Fibroblast of lung (primary cell): Measurements from ENCODE around the gene DLGAP3.

Experiments used
- CTCF ChIP-seq, 2 donors: IDR thresholded peaks in 1 of 2; conservative IDR thresholded peaks in 1 of 2; 1 replicate in 1 of 2; 2 replicates in 1 of 2; pipeline ENCODE4 v1.5.1; 2011 to 2012; ENCODE audit warnings: low read length in 2 of 2, control low read depth in 1 of 2, inconsistent platforms in 1 of 2, low read depth in 1 of 2, mild to moderate bottlenecking in 1 of 2
- EZH2 ChIP-seq: IDR thresholded peaks from 2 replicates; pipeline ENCODE4 v1.5.1; 2012; ENCODE audit warnings: low read length, control low read depth, mild to moderate bottlenecking; ENCODE audit errors: missing control alignments

- TF ChIP-seq CTCF (conservative IDR thresholded peaks at IDR 0.05 in 1 of 2, IDR thresholded peaks at IDR 0.05 in 1 of 2; ENCODE audit: low read depth in 1 of 2, low read length in 2 of 2) (no peak), EZH2 (no peak)
Measured at GRCh38 chr1:34901919-34902318, 27.5 kb downstream of the DLGAP3 start.
